ENCODE measurements around the gene CAV2. TPM values are rescaled to one million over a fixed set of nuclear protein-coding genes. Genes with fewer than 3 reads are reported as not detected.

CAV2 gene
- total and polyA plus RNA-seq, 10 donors, result 15.5 to 107 (median 72.7) TPM

- intact Hi-C loops (cut with DNase I; ENCODE audit: low total_unique reads), result no loop called here
- 90 to 97% (median 94%) methylated on average over 4 of the region's 4 CpGs for WGBS, 5 donors
- no peak for DNase-seq
Observed at GRCh38 chr7:116464375-116464774, 35.2 kb upstream of the CAV2 start.

DNA sequence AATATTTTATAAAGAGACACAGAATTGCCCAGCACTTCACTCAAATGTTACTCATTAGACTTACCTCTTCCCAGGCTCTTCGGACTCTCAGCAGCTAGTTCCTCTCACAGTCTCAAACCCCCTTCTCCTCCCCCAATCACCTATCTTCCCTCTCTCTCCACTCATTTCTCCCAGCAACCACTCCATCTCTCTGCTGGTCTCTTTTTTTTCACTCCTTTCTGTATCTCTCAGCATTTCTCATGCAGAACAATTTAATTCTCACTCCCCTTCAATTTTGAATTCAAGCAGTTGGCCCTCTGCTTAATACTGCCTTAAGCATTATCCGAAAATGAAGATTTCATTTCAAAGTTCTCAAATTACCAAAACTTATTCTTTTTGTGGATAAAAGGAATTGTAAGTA is 34.4 kb upstream of the CAV2 start:
- H3K4me1 ChIP-seq, result no peaks in the 10 kb centered on the region
- no peaks in the 10 kb centered on the region for H3K36me3 ChIP-seq
- no peak overlapping the region for H3K27ac ChIP-seq
- no peak for DNase-seq
- WGBS, 5 donors, result 93 to 95% (median 94%) methylated on average over 2 of the region's 2 CpGs
- TF ChIP-seq POLR2AphosphoS5 (IDR thresholded peaks at IDR 0.05) (no peak), CTCF (IDR thresholded peaks at IDR 0.05 in 8 of 11, conservative IDR thresholded peaks at IDR 0.05 in 3 of 11) (no peak)
- no peak overlapping the region for H3K4me3 ChIP-seq
- H3K27me3 ChIP-seq (replicated peaks in 1 of 7), result no peaks in the 10 kb centered on the region
- intact Hi-C loops (cut with DNase I; ENCODE audit: low total_unique reads), result no loop called here
- no peaks in the 10 kb centered on the region for H3K9me3 ChIP-seq

More at GRCh38 chr7:116464375-116464774, 35.2 kb upstream of the CAV2 start:
- no peaks in the 10 kb centered on the region for H3K36me3 ChIP-seq
- no peak overlapping the region for H3K4me3 ChIP-seq
- no peaks in the 10 kb centered on the region for H3K4me1 ChIP-seq
- H3K27ac ChIP-seq, result no peak overlapping the region
- TF ChIP-seq POLR2A (IDR thresholded peaks at IDR 0.05) (no peak), CTCF (IDR thresholded peaks at IDR 0.05 in 8 of 11, conservative IDR thresholded peaks at IDR 0.05 in 3 of 11) (no peak), POLR2AphosphoS5 (IDR thresholded peaks at IDR 0.05) (no peak)
- H3K9me3 ChIP-seq, result no peaks in the 10 kb centered on the region
- H3K27me3 ChIP-seq (replicated peaks in 1 of 7), result no peaks in the 10 kb centered on the region

- H3K36me3 ChIP-seq, result no peaks in the 10 kb centered on the region
- no peak overlapping the region for H3K27ac ChIP-seq
- H3K9me3 ChIP-seq, result no peaks in the 10 kb centered on the region
- no peak for DNase-seq
- intact Hi-C loops (cut with DNase I; ENCODE audit: low total_unique reads), result no loop called here
- 56 to 73% (median 65%) methylated on average over 2 of the region's 2 CpGs for WGBS, 5 donors
- H3K4me3 ChIP-seq, result no peak overlapping the region
- H3K4me1 ChIP-seq, result no peaks in the 10 kb centered on the region
- H3K27me3 ChIP-seq (replicated peaks in 1 of 7), result no peaks in the 10 kb centered on the region
- TF ChIP-seq POLR2A (IDR thresholded peaks at IDR 0.05) (no peak), POLR2AphosphoS5 (IDR thresholded peaks at IDR 0.05) (no peak), CTCF (IDR thresholded peaks at IDR 0.05 in 8 of 11, conservative IDR thresholded peaks at IDR 0.05 in 3 of 11) (no peak)
Observed at GRCh38 chr7:116468534-116468933, 31.0 kb upstream of the CAV2 start.

DNA sequence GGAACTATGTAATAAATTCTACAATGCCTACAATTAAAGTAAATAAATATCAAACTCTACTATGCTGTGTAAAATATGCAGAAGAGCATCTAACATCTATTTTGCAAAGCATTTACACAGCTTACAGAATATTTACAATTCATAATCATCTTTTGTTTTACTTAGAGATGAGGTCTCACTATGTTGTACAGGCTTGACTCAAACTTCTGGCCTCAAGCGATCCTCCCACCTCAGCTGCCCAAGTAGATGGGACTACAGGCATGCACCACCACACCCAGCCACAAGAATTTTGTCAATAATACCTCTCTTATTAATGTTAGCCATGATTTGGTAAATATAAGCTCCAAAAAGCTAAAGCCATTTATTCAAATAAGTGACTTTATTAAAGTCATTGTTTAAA is 21.9 kb upstream of the CAV2 start:
- intact Hi-C loops (cut with DNase I; ENCODE audit: low total_unique reads), result no loop called here
- no peak for TF ChIP-seq CTCF (IDR thresholded peaks at IDR 0.05 in 8 of 11, conservative IDR thresholded peaks at IDR 0.05 in 3 of 11)
- no peak for TF ChIP-seq POLR2A (IDR thresholded peaks at IDR 0.05)
- no peaks in the 10 kb centered on the region for H3K4me1 ChIP-seq
- H3K9me3 ChIP-seq, result peaks cover 0 to 7% (median 2%) of the 10 kb centered on the region in 8 donors
- no peak overlapping the region for H3K27ac ChIP-seq
- H3K4me3 ChIP-seq, result no peak overlapping the region
- H3K36me3 ChIP-seq, result no peaks in the 10 kb centered on the region
- no peaks in the 10 kb centered on the region for H3K27me3 ChIP-seq (replicated peaks in 1 of 7)
- DNase-seq, result no peak
- 92 to 100% (median 96%) methylated on average over 1 of the region's 1 CpG for WGBS, 5 donors

Data from spleen (tissue), 11 donors.